B cell (primary cell): ENCODE measurements around the gene ERO1B. TPM values are rescaled to one million over a fixed set of nuclear protein-coding genes. Genes with fewer than 3 reads are reported as not detected.

Source experiments
- ATAC-seq: fragments of 200-7000 bp; cut with Tn5 transposase; one replicate; pipeline ENCODE4 v1.10.0; 2021; ENCODE audit warnings: low read depth, mild to moderate bottlenecking, moderate number of reproducible peaks, moderate library complexity
- CTCF ChIA-PET: fragments of 350-600 bp; sonication (Branson Sonifier 250); formaldehyde crosslinking; loops from one replicate; lab custom pipeline; 2021; ENCODE audit warnings: antibody characterized with exemption, inconsistent platforms; lab: Charles Lee
- POLR2A ChIA-PET: fragments of 350-600 bp; sonication (Branson Sonifier 250); formaldehyde crosslinking; loops from one replicate; lab custom pipeline; 2021; ENCODE audit warnings: antibody characterized with exemption; lab: Charles Lee
- DNase-seq: peaks from one replicate; pipeline ENCODE4 v3.0.0; 2013
- H2AFZ ChIP-seq: 2 replicates; pipeline ENCODE4 v1.6.1; 2012; ENCODE audit warnings: mild to moderate bottlenecking, low read depth, low read length; ENCODE audit not compliant: insufficient read depth, poor library complexity, severe bottlenecking
- H3K27ac ChIP-seq, 2 donors: 1 replicate in 1 of 2; 2 replicates in 1 of 2; pipeline ENCODE4 v1.5.1; 2012 to 2013; ENCODE audit warnings: low read length in 2 of 2, mild to moderate bottlenecking in 2 of 2, moderate library complexity in 1 of 2
- H3K27me3 ChIP-seq, 4 experiments: fragments of 200-600 bp in 1 of 4; sonication (generic) in 1 of 4; replicated peaks in 1 of 4; 1 replicate in 2 of 4; 2 replicates in 2 of 4; pipeline versions ENCODE4 v1.6.1 to v1.7.0; 2013 to 2016; ENCODE audit warnings: low read length in 3 of 4, mild to moderate bottlenecking in 2 of 4, mixed read lengths in 1 of 4, moderate library complexity in 1 of 4; ENCODE audit not compliant: insufficient read depth in 4 of 4, control insufficient read depth in 3 of 4; ENCODE audit errors: control extremely low read depth in 1 of 4
- H3K36me3 ChIP-seq, 2 experiments: replicated peaks in 1 of 2; 1 replicate in 1 of 2; 2 replicates in 1 of 2; pipeline versions ENCODE4 v1.6.1 to v1.7.1; 2013; ENCODE audit warnings: low read length in 1 of 2; ENCODE audit not compliant: insufficient read depth in 2 of 2, control insufficient read depth in 1 of 2; ENCODE audit errors: control extremely low read depth in 1 of 2, extremely low read depth in 1 of 2
- H3K4me1 ChIP-seq, 2 donors: fragments of 200-600 bp in 1 of 2; sonication (generic) in 1 of 2; 1 replicate in 1 of 2; 2 replicates in 1 of 2; pipeline versions ENCODE4 v1.5.1 to v1.6.1; 2013 to 2017; ENCODE audit warnings: low read length in 2 of 2; ENCODE audit not compliant: control insufficient read depth in 2 of 2, insufficient read depth in 2 of 2
- H3K4me2 ChIP-seq: replicated peaks from 2 replicates; pipeline ENCODE3; 2012; ENCODE audit warnings: mild to moderate bottlenecking, low read depth, low read length; ENCODE audit not compliant: poor library complexity, severe bottlenecking
- H3K4me3 ChIP-seq, 5 experiments: fragments of 200-600 bp in 1 of 5; sonication (generic) in 1 of 5; 1 replicate in 3 of 5; 2 replicates in 2 of 5; pipeline versions ENCODE4 v1.5.1 to v1.7.0; 2011 to 2016; ENCODE audit warnings: low read length in 4 of 5, mild to moderate bottlenecking in 4 of 5, low read depth in 2 of 5, control low read depth in 1 of 5, moderate library complexity in 1 of 5; ENCODE audit not compliant: insufficient read depth in 1 of 5; ENCODE audit errors: control extremely low read depth in 1 of 5, extremely low read depth in 1 of 5
- H3K79me2 ChIP-seq: fragments of 200-600 bp; sonication (generic); one replicate; pipeline ENCODE4 v1.6.0; 2016; ENCODE audit warnings: low read length; ENCODE audit not compliant: control insufficient read depth, insufficient read depth
- H3K9ac ChIP-seq: fragments of 200-600 bp; sonication (generic); 2 replicates; pipeline ENCODE4 v1.6.1; 2017; ENCODE audit warnings: mild to moderate bottlenecking, low read length, moderate library complexity
- H3K9me3 ChIP-seq, 3 donors: one replicate each; pipeline versions ENCODE4 v1.6.1 to v1.7.1; 2013; ENCODE audit warnings: low read length in 2 of 3; ENCODE audit not compliant: control insufficient read depth in 2 of 3, insufficient read depth in 1 of 3; ENCODE audit errors: control extremely low read depth in 1 of 3
- H4K20me1 ChIP-seq: 2 replicates; pipeline ENCODE4 v1.6.0; 2012; ENCODE audit warnings: mild to moderate bottlenecking, low read length; ENCODE audit not compliant: insufficient read depth, control insufficient read depth, poor library complexity, severe bottlenecking
- H3K27ac Mint-ChIP-seq: one replicate; pipeline ENCODE4 v1.8.0; 2021; ENCODE audit warnings: mixed read lengths
- H3K27me3 Mint-ChIP-seq: one replicate; pipeline ENCODE4 v1.8.0; 2021; ENCODE audit warnings: mixed read lengths
- H3K4me1 Mint-ChIP-seq: one replicate; pipeline ENCODE4 v1.8.0; 2021; ENCODE audit warnings: mixed read lengths
- H3K4me3 Mint-ChIP-seq: one replicate; pipeline ENCODE4 v1.8.0; 2021; ENCODE audit warnings: mixed read lengths
- H3K9me3 Mint-ChIP-seq: one replicate; pipeline ENCODE4 v1.8.0; 2022; ENCODE audit warnings: mixed read lengths; ENCODE audit not compliant: insufficient read depth
- CTCF ChIP-seq: fragments of 200-600 bp; IDR thresholded peaks from one replicate; pipeline ENCODE4 v1.8.0; 2022; ENCODE audit warnings: antibody characterized with exemption, mild to moderate bottlenecking
- EZH2 ChIP-seq: IDR thresholded peaks from 2 replicates; pipeline ENCODE4 v1.6.1; 2012; ENCODE audit warnings: borderline replicate concordance, low read depth, mild to moderate bottlenecking, moderate library complexity, low read length; ENCODE audit not compliant: insufficient read depth, poor library complexity, severe bottlenecking
- WGBS: methylation state at CpG from one replicate; pipeline ENCODE4 v1.1.5; 2013; ENCODE audit warnings: missing lambda C conversion rate; ENCODE audit not compliant: insufficient coverage; 5-methylcytosine and 5-hydroxymethylcytosine counted together
- intact Hi-C: fragments of 100-400 bp; cut with micrococcal nuclease; formaldehyde crosslinking; loops from one replicate; pipeline ENCODE4 v1.10.0; 2022
- polyA plus RNA-seq: library from polyadenylated mRNA; depleted of rRNA; stranded (reverse); fragments of >200 nt; gene quantifications from 2 replicates; pipeline ENCODE4 v1.2.3, GENCODE V29; 2012
- total RNA-seq, 2 donors: library from RNA; stranded (reverse); fragments of 120-200 nt in 1 of 2; gene quantifications; 1 replicate in 1 of 2; 2 replicates in 1 of 2; pipeline versions ENCODE4 v1.2.3 to v1.2.4, GENCODE V29; 2013 to 2022

ERO1B gene
- total and polyA plus RNA-seq, 2 donors (not counting 1 experiment from before 2014, with no cell fraction given) = 5.1 to 25.6 TPM

GRCh38 chr1:236175642-236176336, 106.0 kb downstream of the ERO1B start:
- Histone ChIP-seq H3K36me3 (no peaks in the 10 kb centered on the region), H2AFZ (no peak overlapping the region), H3K9ac (no peak overlapping the region), H4K20me1 (no peaks in the 10 kb centered on the region), H3K27me3 (no peaks in the 10 kb centered on the region), H3K4me3 (no peak overlapping the region), H3K27ac (no peak overlapping the region), H3K4me1 (peaks cover 0 to 7% of the 10 kb centered on the region in 2 donors), H3K4me2 (no peak overlapping the region), H3K9me3 (no peaks in the 10 kb centered on the region), H3K79me2 (no peaks in the 10 kb centered on the region)
- no peak for TF ChIP-seq CTCF
- H3K27ac Mint-ChIP-seq = no peak overlapping the region
- ChIA-PET POLR2A (no interaction called here), CTCF (no interaction called here)
- no peak overlapping the region for H3K4me3 Mint-ChIP-seq
- H3K9me3 Mint-ChIP-seq = no peaks in the 10 kb centered on the region
- DNase-seq (no peak), ATAC-seq (no peak)
- no peaks in the 10 kb centered on the region for H3K27me3 Mint-ChIP-seq
- 66% methylated on average over 12 of the region's 12 CpGs for WGBS
- intact Hi-C loops = no loop called here
- H3K4me1 Mint-ChIP-seq = peaks cover 10% of the 10 kb centered on the region

DNA sequence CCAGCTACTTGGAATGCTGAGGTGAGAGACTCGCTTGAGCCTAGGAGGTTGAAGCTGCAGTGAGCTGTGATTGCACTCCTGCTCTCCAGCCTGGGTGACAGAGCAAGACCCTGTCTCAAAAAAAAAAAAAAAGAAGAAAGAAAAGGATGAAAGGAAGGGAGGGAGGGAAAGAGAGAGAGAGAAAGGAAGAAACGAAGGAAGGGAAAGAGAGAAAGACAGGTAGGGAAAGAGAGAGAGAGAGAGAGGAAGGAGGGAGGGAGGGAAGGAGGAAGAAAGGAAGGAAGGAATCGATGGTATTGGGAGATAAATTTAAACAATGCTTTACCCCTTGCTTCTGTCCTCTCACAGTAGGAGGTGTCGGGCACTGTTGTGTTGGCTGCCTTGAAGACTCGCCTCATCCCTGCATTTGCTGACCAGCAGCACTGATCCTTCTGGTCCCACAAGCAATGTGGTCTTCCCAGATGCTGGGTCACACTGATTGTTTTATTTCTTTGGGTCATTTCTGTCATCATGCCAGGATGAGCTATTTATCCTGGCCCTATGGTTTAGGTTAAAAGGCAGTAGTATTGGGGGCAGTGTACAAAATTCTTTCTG, 108.5 kb downstream of the ERO1B start:
- Histone ChIP-seq H3K4me1 (peaks cover 0 to 7% of the 10 kb centered on the region in 2 donors), H3K4me2 (no peak overlapping the region), H3K4me3 (no peak overlapping the region), H3K36me3 (no peaks in the 10 kb centered on the region), H3K79me2 (no peaks in the 10 kb centered on the region), H3K27ac (no peak overlapping the region), H2AFZ (no peak overlapping the region), H3K27me3 (no peaks in the 10 kb centered on the region), H3K9me3 (peaks cover 0 to 9% (median 0%) of the 10 kb centered on the region in 3 donors), H4K20me1 (no peaks in the 10 kb centered on the region), H3K9ac (no peak overlapping the region)
- H3K4me3 Mint-ChIP-seq = no peak overlapping the region
- H3K4me1 Mint-ChIP-seq = peaks cover 12% of the 10 kb centered on the region
- intact Hi-C loops = no loop called here
- no peaks in the 10 kb centered on the region for H3K27me3 Mint-ChIP-seq
- TF ChIP-seq CTCF (no peak), EZH2 (no peak)
- ChIA-PET CTCF (no interaction called here), POLR2A (no interaction called here)
- no peak overlapping the region for H3K27ac Mint-ChIP-seq
- 100% methylated on average over 4 of the region's 5 CpGs for WGBS
- ATAC-seq = no peak
- DNase-seq = no peak
- H3K9me3 Mint-ChIP-seq = peaks cover 2% of the 10 kb centered on the region
